H1 (cell line): Measurements from ENCODE around the gene TCF7L2.

Experiments used
- BACH1 ChIP-seq: IDR thresholded peaks from 2 replicates; pipeline ENCODE4 v1.6.1; 2012; ENCODE audit warnings: low read length, improper control_type of control experiment
- CHD1 ChIP-seq: IDR thresholded peaks from 2 replicates; pipeline ENCODE4 v1.6.1; 2012; ENCODE audit warnings: low read depth, low read length, improper control_type of control experiment
- SIN3A ChIP-seq, 2 experiments: IDR thresholded peaks in 1 of 2; conservative IDR thresholded peaks in 1 of 2; 2 replicates each; pipeline ENCODE4 v1.6.1; 2011 to 2012; ENCODE audit warnings: low read length in 2 of 2, improper control_type of control experiment in 1 of 2, low read depth in 1 of 2, mild to moderate bottlenecking in 1 of 2
- SP1 ChIP-seq: IDR thresholded peaks from 2 replicates; pipeline ENCODE4 v1.6.1; 2011; ENCODE audit warnings: low read depth, low read length
- YY1 ChIP-seq: IDR thresholded peaks from 2 replicates; pipeline ENCODE4 v1.6.1; 2011; ENCODE audit warnings: low read depth, mild to moderate bottlenecking, low read length
- ZNF274 ChIP-seq: IDR thresholded peaks from 2 replicates; pipeline ENCODE4 v1.7.0; 2012; ENCODE audit warnings: low read length, borderline replicate concordance; ENCODE audit errors: extremely low read depth

DNA sequence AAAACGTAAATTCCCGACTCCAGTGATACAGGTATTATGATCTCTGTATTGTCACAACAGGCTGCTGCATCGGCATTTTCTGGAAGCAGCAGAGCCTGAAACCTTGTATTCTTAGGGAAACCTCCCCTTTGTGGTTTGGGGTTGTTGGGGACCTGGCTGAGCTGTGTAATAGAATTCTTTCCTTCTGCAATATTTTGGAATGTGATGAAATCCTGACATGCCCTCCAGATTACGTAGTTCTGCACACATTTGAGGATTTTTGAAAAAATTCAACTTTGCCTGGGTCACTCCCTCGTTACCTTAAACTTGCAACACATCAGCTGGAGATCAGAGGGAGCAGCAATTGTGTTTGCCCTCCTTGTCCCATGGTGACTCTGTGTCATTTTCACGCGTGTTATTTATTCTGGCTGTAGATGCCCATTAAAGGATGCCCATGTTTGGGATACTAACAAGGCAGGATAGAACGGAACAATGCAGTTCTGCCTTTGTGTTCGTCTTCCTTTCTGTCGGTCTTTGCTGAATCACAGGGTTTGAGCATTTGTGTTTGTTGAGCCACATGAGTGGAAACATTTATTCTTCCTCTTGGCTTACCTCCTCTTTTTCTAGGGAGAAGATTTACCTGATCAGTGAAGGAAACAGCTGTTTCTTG is 181.7 kb downstream of the TCF7L2 start:
- TF ChIP-seq CHD1 (no peak), BACH1 (no peak), ZNF274 (no peak), YY1 (no peak), SP1 (no peak), SIN3A (conservative IDR thresholded peaks at IDR 0.05 in 1 of 2, IDR thresholded peaks at IDR 0.05 in 1 of 2; ENCODE audit: low read depth in 1 of 2, low read length in 2 of 2) (no peak)
